NT2/D1 (cell line): ENCODE results near the gene ALDH1L2.

ENCODE experiments used
- SUZ12 ChIP-seq: IDR thresholded peaks from 2 replicates; pipeline ENCODE4 v1.6.1; 2011; ENCODE audit not compliant: insufficient read length, insufficient read depth; ENCODE audit errors: extremely low read depth
- YY1 ChIP-seq: IDR thresholded peaks from 2 replicates; pipeline ENCODE4 v1.6.1; 2011; ENCODE audit not compliant: insufficient read length, insufficient read depth

DNA sequence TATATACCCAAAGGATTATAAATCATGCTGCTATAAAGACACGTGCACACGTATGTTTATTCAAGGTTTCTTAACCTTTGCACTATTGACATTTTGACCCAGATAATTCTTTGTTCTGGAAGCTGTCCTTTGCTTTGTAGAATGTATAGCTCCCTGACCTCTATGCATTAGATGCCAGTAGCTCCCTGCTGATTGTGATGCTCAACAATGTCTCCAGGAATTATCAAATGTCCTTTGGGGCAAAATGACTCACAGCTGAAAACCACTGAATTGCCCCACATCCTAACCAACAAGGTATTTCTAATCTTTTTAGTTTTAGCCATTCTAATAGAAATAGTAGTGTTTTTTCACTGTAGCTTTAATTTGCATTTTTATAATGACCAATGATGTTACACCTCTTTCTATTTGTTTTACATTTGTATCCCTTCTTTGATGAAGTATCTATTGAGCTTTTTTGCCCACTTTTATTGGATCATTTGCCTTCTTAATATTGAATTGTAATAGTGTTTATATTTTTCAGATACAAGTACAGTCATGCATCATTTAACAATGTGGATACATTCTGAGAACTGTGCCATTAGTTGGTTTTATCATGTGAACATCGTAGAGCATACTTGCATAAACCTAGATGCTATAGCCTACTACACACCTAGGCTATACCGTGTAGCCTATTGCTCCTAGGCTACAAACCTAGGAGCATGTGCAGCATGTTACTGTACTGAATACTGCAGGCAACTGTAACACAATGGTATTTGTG, 108.5 kb downstream of the ALDH1L2 start:
- no peak for TF ChIP-seq SUZ12
- no peak for TF ChIP-seq YY1
